MM.1S (cell line): Measurements from ENCODE around the gene MKKS.

Source experiments
- DNase-seq: peaks from one replicate; pipeline ENCODE4 v3.0.0-alpha.2; 2015
- H2AFZ ChIP-seq: fragments of 300-600 bp; sonication (generic); 2 replicates; pipeline ENCODE4 v1.6.0; 2016; ENCODE audit warnings: antibody characterized with exemption, low read length
- H3F3A ChIP-seq: fragments of 300-600 bp; sonication (generic); 2 replicates; pipeline ENCODE4 v1.6.1; 2016; ENCODE audit warnings: mild to moderate bottlenecking, antibody characterized with exemption, low read length, moderate library complexity, mixed read lengths; ENCODE audit not compliant: insufficient read depth
- H3K27ac ChIP-seq: fragments of 300-600 bp; sonication (generic); 2 replicates; pipeline ENCODE4 v1.5.1; 2016; ENCODE audit warnings: mild to moderate bottlenecking, low read length
- H3K27me3 ChIP-seq: fragments of 300-600 bp; sonication (generic); replicated peaks from 2 replicates; pipeline ENCODE4 v1.6.0; 2016; ENCODE audit warnings: low read length; ENCODE audit not compliant: insufficient read depth
- H3K36me3 ChIP-seq: fragments of 300-600 bp; sonication (generic); replicated peaks from 2 replicates; pipeline ENCODE4 v1.6.1; 2016; ENCODE audit warnings: mild to moderate bottlenecking, low read length, mixed read lengths; ENCODE audit not compliant: insufficient read depth
- H3K4me1 ChIP-seq: fragments of 300-600 bp; sonication (generic); 2 replicates; pipeline ENCODE4 v1.6.1; 2016; ENCODE audit warnings: low read length, mixed read lengths
- H3K4me2 ChIP-seq: fragments of 300-600 bp; sonication (generic); 2 replicates; pipeline ENCODE4 v1.6.0; 2016; ENCODE audit warnings: low read depth, low read length
- H3K4me3 ChIP-seq: fragments of 300-600 bp; sonication (generic); 2 replicates; pipeline ENCODE4 v1.5.1; 2016; ENCODE audit warnings: low read length, mixed read lengths
- H3K79me2 ChIP-seq: fragments of 300-600 bp; sonication (generic); 2 replicates; pipeline ENCODE4 v1.6.1; 2016; ENCODE audit warnings: mixed run types, low read length, mixed read lengths
- H3K9ac ChIP-seq: fragments of 300-600 bp; sonication (generic); 2 replicates; pipeline ENCODE4 v1.6.1; 2016; ENCODE audit warnings: low read length, mixed read lengths
- H3K9me2 ChIP-seq: fragments of 300-600 bp; sonication (generic); replicated peaks from 2 replicates; pipeline ENCODE4 v1.6.1; 2016; ENCODE audit warnings: mild to moderate bottlenecking, low read length, mixed read lengths; ENCODE audit not compliant: insufficient read depth
- H3K9me3 ChIP-seq: fragments of 300-600 bp; sonication (generic); replicated peaks from 2 replicates; pipeline ENCODE4 v1.6.1; 2016; ENCODE audit warnings: mild to moderate bottlenecking, low read length, mixed read lengths; ENCODE audit not compliant: insufficient read depth
- H4K20me1 ChIP-seq: fragments of 300-600 bp; sonication (generic); 2 replicates; pipeline ENCODE4 v1.6.1; 2016; ENCODE audit warnings: mild to moderate bottlenecking, low read length, moderate library complexity, mixed read lengths; ENCODE audit not compliant: insufficient read depth
- EZH2 ChIP-seq: fragments of 300-600 bp; sonication (generic); optimal IDR thresholded peaks from 2 replicates; pipeline ENCODE3; 2017; ENCODE audit warnings: low read depth, mild to moderate bottlenecking, antibody characterized with exemption, low read length, mixed read lengths
- EZH2phosphoT487 ChIP-seq: fragments of 300-600 bp; sonication (generic); IDR thresholded peaks from 2 replicates; pipeline ENCODE4 v1.6.1; 2018; ENCODE audit warnings: antibody characterized with exemption, low read length
- TF ChIP-seq, protein P1 (sequence below): fragments of 300-600 bp; sonication (generic); IDR thresholded peaks from 2 replicates; pipeline ENCODE4 v1.5.1; 2016; ENCODE audit warnings: antibody characterized with exemption, low read length, mixed read lengths

MKKS gene

DNA sequence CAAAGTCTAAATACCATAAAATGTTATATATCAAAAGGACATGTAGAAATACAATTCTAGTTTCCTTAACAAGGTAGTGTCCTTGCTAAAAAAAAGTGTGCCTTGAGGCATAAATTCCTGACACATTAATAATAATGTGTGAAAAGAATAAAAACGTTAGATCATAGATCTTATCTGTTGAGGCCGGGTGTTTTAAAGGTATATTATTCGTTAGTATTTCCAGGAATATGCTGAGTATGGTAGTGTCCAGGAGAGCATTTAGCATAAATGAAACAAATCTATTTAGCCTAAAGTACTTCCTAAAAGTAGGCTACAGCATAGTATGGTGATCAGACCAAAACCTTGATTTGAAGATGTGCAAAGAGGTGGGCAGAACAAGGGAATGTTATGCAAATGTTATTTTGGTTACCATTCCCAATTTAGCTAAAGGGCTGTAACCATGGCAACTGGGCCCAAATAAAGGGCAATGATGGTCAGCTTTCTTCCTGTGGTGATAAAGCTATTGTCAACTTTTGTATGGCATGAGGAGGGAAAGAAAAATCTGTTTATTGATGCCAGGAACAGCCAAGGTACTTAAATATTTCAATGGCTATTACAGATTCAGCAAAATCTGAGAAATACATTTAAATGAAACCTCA lies 18.9 kb downstream of the MKKS start:
- Histone ChIP-seq H3K36me3 (no peaks in the 10 kb centered on the region), H3K27ac (no peak overlapping the region)
- no peak for DNase-seq

DNA sequence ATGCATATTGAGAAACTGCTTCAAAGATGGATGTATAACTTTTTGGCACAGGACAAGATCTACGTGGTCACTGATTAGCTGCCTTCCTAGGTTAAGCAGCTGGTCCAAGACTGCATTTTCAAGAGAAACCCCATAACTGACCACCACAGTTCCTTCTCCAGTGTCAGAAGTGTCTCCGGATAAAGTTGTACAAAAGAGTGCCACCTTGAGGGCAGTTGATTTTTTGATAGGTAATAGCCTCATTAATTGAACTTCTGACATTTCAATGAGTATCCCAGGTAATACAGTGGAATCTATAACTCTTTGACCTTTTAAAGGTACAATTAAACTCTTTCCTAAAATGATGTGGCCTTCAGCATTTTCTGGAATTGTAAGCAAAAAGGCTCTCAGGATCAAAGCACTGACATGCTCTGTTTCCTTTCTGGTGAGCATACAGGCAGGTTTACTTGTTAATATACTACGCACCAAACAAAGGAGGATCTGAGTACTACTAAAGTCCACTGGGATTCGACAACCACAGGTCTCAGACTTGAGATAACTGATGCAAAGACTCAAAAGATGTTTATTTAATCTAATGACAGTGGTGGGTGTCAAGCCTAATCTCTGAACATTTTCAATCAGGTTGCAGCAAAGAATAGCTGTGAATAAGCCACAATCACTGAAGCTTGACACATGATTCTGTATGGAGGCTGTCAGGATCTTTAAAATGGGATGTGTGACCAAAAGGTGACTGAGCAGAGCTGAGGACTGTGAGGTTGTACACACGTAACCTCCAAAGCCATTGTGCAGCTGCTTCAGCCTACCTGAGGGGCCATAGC lies 21.2 kb downstream of the MKKS start:
- no peak for DNase-seq
- Histone ChIP-seq H4K20me1 (no peaks in the 10 kb centered on the region), H3K4me1 (peaks cover 9% of the 10 kb centered on the region), H3K9me2 (no peaks in the 10 kb centered on the region), H3K27ac (no peak overlapping the region), H3F3A (no peaks in the 10 kb centered on the region; the same call in 1 of the 2 replicates), H3K27me3 (no peaks in the 10 kb centered on the region), H2AFZ (no peak overlapping the region), H3K36me3 (no peaks in the 10 kb centered on the region), H3K9me3 (no peaks in the 10 kb centered on the region), H3K4me2 (no peak overlapping the region), H3K4me3 (no peak overlapping the region), H3K9ac (no peak overlapping the region), H3K79me2 (peaks cover 15% of the 10 kb centered on the region; the same call in 1 of the 2 replicates)
- TF ChIP-seq EZH2: no peak
- TF ChIP-seq, protein P1, sequence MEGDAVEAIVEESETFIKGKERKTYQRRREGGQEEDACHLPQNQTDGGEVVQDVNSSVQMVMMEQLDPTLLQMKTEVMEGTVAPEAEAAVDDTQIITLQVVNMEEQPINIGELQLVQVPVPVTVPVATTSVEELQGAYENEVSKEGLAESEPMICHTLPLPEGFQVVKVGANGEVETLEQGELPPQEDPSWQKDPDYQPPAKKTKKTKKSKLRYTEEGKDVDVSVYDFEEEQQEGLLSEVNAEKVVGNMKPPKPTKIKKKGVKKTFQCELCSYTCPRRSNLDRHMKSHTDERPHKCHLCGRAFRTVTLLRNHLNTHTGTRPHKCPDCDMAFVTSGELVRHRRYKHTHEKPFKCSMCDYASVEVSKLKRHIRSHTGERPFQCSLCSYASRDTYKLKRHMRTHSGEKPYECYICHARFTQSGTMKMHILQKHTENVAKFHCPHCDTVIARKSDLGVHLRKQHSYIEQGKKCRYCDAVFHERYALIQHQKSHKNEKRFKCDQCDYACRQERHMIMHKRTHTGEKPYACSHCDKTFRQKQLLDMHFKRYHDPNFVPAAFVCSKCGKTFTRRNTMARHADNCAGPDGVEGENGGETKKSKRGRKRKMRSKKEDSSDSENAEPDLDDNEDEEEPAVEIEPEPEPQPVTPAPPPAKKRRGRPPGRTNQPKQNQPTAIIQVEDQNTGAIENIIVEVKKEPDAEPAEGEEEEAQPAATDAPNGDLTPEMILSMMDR: no peak
- TF ChIP-seq EZH2phosphoT487: no peak

More for the DNA sequence above, 18.9 kb downstream of the MKKS start:
- Histone ChIP-seq H3K4me2 (no peak overlapping the region), H2AFZ (no peak overlapping the region), H3K27me3 (no peaks in the 10 kb centered on the region), H3K4me1 (peaks cover 9% of the 10 kb centered on the region), H3K4me3 (no peak overlapping the region), H4K20me1 (no peaks in the 10 kb centered on the region), H3K9me2 (no peaks in the 10 kb centered on the region), H3F3A (no peaks in the 10 kb centered on the region), H3K9ac (no peak overlapping the region), H3K79me2 (peaks cover 15% of the 10 kb centered on the region; the same call in 1 of the 2 replicates), H3K9me3 (no peaks in the 10 kb centered on the region)
- TF ChIP-seq EZH2phosphoT487: no peak
- TF ChIP-seq EZH2: no peak
- TF ChIP-seq, protein P1: no peak

DNA sequence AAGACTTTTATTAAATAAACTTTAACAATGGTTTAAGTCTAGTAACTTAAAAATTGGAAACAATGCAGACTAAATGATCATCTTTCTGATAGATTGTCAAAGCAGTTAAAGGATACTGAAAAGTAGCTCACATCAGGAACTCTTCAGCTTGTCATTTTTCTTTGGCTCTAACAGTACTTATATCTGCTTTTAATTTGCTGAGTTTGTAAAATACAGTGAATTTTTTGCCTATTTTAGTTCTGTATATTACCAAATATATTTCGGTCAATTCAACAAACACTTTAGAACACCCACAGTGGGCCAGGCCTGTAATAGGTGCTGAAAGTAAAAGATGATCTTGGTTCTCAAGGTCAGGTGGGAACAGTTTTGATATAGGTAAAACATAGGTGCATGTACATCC lies 22.3 kb downstream of the MKKS start:
- Histone ChIP-seq H3K79me2 (peaks cover 10% of the 10 kb centered on the region; the same call in 1 of the 2 replicates), H3K9me3 (no peaks in the 10 kb centered on the region), H3K4me2 (no peak overlapping the region), H2AFZ (no peak overlapping the region), H3K9me2 (no peaks in the 10 kb centered on the region), H3K4me1 (peaks cover 9% of the 10 kb centered on the region), H3K9ac (no peak overlapping the region), H4K20me1 (no peaks in the 10 kb centered on the region), H3K4me3 (no peak overlapping the region), H3K27me3 (no peaks in the 10 kb centered on the region), H3F3A (no peaks in the 10 kb centered on the region; the same call in 1 of the 2 replicates), H3K27ac (no peak overlapping the region), H3K36me3 (no peaks in the 10 kb centered on the region)
- DNase-seq: no peak
- TF ChIP-seq EZH2phosphoT487 (no peak), EZH2 (no peak)
- TF ChIP-seq, protein P1: no peak
